GM18507 (cell line): ENCODE measurements around the gene IGFALS.

Source experiments
- DNase-seq: peaks from one replicate; pipeline ENCODE4 v3.0.0; 2011; ENCODE audit warnings: low read depth; ENCODE audit not compliant: insufficient read length; ENCODE audit errors: extremely low spot score
- FAIRE-seq: peaks from 2 replicates; lab custom pipeline; 2011; peaks lifted over from hg19 to GRCh38; lab: Jason Lieb, UNC

IGFALS gene

DNA sequence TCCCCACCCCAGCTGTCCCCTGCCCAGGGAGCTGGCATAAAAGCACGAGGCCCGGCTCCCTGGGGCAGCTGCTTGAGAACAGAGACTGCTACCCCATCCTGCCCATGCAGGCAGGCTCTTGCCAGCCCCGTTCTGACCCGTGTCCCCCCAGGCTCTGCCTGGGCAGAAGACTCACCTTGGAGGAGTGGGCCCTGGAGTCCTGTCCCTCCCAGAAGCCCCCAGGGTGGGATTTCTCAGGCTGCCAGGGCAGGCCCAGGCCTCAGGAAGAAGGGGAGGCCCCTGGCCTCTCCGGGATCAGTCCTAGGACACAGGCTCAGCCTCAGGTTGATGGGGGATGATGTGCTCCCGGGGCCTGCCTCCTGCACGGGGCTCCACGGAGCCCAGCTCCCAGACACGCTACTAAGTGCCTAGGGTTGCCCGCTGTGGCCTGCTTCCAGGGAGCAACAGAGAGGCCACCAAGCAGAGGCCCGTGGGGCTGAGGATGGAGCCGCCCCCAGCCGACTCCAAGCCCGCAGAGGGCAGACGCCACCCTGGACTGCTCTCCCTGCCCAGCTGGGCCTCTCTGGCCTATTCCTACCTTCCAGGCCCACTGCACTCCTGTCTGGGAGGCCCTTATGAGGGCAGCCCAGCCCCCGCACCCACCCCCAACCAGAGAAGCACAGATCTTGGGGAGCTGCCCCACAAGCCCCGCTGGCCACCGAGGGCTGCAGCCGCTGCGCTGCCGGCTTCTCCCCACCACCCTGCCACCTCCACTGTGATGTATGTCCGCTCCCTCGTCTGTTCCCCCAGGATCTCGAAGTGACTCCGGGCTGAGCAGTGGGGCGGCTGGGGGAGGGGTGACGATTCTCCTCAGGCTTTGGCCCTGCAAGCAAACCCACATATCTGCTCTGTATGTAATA lies 23.9 kb downstream of the IGFALS start:
- FAIRE-seq (no peak), DNase-seq (no peak)

DNA sequence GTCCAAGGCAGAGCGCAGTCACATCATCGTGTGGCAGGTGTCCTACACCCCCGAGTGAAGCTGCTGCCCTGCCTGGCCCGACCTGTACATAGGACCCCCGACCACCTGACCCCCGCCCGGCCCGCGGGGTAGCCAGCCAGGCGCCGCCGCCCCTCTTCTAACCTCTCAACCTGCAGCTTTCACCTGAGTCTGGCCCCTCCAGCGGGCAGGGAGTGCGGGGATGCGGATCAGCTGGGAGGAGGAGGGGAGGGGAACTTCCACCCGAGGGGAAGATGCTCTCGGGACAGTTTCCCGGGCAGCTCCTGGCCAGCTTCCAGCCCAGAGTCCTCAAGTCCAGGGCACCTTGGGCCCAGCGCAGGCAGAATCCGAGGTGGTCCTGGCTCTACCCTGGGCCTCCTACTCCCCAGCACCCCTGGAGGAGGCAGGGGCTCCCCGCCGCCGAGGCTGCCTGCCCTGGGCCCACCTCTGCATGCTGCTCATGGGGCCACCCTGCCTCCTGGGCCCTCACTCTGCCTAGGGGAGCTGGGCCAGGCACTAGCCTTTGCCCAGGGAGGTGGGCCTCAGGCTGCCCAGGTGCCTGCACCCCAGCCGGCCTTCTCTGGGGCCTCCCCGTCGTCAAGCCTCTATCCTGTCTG lies 24.6 kb downstream of the IGFALS start:
- DNase-seq (no peak), FAIRE-seq (no peak)

DNA sequence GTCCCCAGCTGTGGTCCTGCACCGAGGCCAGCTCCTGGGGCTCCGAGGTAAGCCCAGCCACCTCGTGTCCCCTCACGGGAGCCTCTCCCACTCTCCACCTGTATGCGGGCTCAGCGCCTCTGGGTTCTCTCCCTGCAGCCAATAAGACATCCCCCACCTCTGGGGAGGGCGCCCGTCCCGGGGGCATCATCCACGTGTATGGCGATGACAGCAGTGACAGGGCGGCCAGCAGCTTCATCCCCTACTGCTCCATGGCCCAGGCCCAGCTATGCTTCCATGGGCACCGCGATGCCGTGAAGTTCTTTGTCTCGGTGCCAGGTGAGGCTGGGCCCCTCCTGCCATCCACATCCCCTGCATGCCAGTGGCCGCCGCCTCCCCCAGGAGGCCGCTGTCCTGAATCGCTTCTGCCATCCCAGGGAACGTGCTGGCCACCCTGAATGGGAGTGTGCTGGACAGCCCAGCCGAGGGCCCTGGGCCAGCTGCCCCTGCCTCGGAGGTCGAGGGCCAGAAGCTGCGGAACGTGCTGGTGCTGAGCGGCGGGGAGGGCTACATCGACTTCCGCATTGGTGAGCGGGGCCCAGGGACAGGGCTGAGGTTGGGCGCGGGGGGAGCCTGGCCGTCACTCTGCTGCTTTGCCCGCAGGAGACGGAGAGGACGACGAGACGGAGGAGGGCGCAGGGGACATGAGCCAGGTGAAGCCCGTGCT lies 25.3 kb downstream of the IGFALS start:
- no peak for FAIRE-seq
- DNase-seq: no peak

DNA sequence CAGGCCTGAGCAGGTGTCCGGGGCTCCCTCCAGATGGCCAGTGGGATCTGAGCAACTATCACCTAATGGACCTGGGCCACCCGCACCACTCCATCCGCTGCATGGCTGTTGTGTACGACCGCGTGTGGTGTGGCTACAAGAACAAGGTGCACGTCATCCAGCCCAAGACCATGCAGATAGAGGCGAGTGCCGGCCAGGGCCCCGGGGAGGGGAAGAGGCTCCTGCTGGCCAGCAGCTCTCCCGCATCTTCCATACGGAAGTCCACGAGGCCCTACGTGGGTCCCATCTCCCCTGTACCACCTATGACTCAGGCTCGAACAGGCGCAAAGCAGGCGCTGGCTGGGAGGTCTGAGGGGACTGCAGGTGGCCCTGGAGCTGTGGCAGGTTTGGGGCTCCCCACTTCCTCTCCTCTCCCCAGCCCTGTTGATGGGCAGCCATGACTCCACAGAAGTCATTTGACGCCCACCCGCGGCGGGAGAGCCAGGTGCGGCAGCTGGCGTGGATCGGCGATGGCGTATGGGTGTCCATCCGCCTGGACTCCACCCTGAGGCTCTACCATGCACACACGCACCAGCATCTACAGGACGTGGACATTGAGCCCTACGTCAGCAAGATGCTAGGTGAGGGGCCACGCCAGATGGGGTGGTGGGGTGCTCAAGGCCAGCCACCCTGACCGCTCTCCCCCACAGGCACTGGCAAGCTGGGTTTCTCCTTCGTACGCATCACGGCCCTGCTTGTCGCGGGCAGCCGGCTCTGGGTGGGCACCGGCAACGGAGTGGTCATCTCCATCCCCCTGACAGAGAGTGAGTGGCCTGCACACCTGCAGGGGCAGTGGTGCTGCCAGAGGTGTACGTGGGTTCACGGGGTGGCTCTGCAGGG lies 26.1 kb downstream of the IGFALS start:
- FAIRE-seq: no peak
- DNase-seq: no peak

DNA sequence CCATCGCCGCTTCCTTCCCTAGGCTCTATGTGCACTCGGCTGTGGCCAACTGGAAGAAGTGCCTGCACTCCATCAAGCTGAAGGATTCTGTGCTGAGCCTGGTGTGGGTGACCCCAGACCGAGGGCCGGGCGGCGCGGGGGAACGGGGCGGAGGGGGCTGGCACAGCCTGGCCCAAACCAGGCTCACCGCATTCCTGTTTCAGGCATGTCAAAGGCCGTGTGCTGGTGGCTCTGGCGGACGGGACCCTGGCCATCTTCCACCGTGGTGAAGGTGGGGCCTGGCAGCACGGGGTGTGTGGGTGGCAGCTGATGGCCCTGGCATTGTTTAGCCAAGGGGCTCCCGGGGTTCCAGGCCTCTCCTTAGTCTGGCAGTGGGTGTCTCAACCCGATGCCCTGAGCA lies 26.8 kb downstream of the IGFALS start:
- FAIRE-seq: no peak
- DNase-seq: no peak

DNA sequence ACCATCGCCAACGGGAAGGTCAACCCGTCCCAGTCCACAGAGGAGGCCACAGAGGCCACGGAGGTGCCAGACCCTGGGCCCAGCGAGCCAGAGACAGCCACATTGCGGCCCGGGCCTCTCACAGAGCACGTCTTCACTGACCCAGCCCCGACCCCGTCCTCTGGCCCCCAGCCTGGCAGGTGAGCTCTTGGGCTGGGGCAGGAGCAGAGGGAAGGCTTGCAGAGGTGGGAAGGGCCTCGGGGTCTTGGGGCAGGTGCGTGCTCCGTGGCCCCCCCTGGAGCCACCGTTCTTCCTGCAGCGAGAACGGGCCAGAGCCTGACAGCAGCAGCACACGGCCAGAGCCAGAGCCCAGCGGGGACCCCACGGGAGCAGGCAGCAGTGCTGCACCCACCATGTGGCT lies 27.3 kb downstream of the IGFALS start:
- no peak for DNase-seq
- no peak for FAIRE-seq

DNA sequence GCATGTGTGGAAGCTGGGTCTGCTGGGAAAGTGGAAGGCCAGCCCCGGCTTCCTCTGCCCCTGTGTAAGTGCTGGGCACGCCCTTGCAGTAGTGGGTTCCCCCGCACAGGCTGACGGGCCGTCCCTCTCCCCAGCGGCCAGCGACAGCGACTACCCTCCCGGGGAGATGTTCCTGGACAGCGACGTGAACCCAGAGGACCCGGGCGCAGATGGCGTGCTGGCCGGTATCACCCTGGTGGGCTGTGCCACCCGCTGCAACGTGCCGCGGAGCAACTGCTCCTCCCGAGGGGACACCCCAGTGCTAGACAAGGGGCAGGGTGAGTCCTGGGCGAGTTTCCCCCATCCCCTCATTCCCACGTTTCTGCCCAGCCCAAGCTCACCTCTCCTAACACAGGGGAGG lies 27.7 kb downstream of the IGFALS start:
- DNase-seq: no peak
- no peak for FAIRE-seq

DNA sequence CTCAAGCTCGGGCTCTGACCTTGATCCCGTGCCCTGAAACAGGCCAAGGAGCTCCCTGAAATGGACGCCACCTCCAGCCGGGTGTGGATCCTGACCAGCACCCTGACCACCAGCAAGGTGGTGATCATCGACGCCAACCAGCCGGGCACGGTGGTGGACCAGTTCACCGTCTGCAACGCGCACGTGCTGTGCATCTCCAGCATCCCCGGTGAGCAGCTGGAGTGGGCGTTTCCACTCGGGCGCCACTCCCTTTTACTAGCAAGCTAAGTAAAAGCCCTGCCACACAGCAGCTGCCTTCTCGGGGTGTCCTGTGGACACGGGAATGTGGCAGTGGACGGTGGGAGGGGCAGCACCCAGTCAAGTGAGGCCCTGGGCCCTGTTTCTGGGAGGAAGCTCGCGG lies 28.5 kb downstream of the IGFALS start:
- DNase-seq (no peak), FAIRE-seq (no peak)

DNA sequence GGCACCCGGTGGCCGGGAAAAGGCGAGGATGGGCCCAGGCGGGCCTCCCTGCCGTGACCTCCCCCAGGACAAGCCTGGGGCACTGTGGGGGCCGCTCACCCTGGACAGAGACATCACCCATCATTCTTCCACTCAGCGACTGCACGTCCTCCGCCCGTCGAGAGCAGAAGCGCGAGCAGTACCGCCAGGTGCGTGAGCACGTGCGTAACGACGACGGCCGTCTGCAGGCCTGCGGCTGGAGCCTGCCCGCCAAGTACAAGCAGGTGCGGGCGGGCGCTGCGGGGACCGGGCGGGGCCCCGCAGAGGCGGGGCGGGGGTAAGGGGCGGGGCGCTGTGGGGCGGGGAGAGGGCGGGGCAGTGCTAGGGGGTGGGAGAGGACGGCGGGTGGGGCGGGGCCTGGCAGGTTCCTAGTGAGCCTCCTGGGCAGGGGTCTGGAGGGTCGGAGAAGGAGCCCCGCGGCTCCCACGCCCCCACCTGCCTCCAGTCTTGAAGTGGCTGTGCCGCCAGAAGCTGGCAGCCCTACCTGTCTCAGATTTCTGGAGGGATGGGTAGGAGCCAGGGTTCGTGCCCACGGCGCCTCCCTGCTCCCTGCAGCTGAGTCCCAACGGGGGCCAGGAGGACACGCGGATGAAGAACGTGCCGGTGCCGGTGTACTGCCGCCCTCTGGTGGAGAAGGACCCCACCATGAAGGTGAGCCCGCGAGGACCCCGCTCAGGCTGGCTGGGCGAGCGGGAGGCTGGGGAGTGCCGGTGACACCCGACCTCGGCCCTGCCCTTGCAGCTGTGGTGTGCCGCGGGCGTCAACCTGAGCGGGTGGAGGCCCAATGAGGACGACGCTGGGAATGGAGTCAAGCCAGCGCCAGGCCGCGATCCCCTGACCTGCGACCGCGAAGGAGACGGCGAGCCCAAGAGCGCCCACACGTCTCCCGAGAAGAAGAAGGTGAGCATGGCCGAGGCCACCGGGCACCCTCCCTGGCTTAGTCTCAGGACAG lies 29.7 kb downstream of the IGFALS start:
- no peak for DNase-seq

DNA sequence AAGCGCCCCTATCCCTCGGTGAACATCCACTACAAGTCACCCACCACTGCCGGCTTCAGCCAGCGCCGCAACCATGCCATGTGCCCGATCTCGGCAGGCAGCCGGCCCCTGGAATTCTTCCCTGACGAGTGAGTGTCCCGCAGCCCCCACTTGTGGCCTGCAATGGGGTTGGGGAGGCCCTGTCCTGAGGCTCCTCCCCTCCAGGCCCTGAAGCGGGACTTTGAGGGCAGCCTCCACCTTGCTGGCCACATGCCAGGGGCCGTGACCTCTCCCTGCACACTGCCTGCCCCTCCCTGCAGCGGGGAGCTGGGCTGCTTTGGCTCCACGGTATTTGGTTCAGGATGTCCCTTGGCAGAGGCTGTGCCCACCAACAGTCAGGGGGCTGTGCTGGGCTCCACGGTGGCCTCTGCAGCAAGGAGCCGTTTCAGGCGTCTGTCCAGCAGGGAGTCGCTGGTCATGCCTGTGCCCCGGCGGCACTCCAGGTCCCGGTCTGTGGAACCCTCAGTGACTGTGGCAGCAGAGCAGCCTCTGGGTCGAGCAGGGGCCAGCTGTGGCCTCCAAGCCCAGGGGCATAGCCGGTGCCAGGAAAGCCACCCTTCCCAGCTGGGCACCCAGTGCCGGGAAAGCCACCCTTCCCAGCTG lies 30.5 kb downstream of the IGFALS start:
- no peak for DNase-seq

More for the DNA sequence above, 29.7 kb downstream of the IGFALS start:
- no peak for FAIRE-seq

DNA sequence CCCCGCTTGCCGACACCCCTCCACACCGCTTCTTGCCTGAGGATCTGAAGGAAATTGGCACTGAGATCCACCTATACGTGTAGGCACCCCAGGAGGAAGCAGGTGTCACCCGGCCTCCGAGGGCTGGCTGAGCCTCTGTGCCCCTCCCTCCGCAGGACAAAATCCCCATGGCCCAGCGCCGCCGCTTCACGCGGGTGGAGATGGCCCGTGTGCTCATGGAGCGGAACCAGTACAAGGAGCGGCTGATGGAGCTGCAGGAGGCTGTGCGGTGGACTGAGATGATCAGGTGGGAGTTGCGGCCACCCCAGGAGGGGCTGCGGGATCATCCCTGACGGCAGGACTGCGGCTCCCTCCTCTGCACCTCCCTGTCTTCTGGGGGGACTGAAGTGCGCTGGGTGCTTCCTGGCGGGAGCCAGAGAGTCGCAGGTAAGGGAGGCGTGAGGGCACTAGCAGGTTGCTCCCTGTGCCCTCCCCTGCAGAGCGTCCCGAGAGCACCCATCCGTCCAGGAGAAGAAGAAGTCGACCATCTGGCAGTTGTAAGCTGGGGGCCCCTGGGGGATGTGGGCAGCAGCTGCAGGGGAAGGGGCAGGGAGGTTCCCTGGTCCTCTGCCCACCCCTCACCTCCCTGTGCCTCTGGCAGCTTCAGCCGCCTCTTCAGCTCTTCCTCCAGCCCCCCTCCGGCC lies 31.2 kb downstream of the IGFALS start:
- DNase-seq: no peak

More for the DNA sequence above, 30.5 kb downstream of the IGFALS start:
- no peak for FAIRE-seq

DNA sequence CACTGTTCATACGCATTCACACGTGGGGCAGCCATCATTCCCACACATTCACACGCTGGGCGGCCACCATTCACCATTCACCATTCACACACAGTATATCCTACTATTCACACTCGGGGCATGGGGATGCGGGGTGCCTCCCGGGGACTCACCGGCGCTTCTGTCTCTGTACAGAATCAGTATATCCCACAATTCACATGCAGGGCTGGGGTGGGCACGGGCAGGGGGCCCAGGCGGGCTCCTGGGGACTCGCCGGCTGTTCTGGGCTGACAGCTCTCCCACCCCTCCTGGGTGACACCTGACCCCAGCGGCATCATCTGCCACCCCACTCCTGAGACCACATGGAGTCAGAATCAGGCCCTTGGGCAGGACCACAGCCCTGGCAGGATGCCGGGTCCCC lies 31.8 kb downstream of the IGFALS start:
- DNase-seq (no peak), FAIRE-seq (no peak)

More for the DNA sequence above, 31.2 kb downstream of the IGFALS start:
- no peak for FAIRE-seq

DNA sequence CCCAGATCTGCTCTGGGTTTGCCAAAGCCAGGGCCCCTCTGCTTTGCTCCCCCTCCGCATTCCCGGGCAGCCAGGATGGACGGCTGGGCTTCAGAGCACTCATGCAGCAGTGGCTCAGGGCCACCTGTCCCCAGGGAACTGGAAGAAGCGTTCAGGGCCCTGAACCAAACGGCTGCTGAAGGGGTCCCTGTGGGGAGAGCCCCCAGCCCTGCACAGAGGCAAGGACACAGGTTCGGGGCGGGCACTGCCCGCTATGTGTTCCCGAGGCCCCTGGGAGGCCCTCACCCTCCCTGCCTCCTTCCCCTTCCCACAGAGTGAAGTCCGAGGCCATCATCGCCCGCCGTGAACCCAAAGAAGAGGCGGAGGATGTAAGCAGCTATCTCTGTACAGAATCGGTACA lies 32.6 kb downstream of the IGFALS start:
- FAIRE-seq (no peak), DNase-seq (no peak)

DNA sequence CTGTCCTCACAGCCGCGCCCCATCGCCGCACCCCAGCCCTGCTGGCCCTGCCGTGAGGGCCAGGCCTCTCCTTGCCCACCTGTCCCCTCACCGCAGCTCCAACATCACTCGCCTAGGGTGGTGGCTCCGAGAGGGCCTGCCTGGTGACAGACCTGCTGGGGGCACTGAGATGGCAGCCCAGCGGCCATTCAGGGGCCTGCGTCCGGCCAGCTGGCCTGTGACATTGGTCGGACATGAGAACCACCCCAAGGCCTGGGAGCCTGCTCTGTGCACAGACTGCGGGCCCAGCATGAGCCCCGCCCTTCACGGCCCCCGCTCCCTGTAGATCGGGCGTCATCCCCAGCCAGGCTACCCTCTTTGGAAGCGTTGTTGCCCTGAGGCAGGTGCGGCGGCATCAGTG lies 34.0 kb downstream of the IGFALS start:
- DNase-seq (no peak), FAIRE-seq (no peak)

DNA sequence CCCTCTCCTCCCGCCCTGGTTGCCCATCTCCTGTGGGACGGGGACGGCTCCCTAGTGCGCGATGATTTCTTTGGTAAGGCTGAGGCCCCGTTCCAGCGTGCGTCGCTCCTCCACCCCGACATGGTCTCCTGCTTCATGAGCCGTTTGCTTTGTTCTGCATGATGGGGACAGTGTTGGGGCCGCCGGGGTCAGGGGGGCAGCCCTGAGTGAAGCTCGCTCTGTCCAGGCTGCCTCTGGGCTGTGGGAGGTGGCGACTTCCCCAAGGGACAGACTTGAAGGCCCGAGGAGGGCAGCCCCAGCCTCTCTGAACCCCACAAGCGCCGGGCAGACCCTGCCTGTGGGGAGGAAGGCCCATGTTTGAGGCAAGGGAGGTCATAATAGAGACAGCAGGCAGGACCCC lies 34.6 kb downstream of the IGFALS start:
- DNase-seq: no peak
- no peak for FAIRE-seq

DNA sequence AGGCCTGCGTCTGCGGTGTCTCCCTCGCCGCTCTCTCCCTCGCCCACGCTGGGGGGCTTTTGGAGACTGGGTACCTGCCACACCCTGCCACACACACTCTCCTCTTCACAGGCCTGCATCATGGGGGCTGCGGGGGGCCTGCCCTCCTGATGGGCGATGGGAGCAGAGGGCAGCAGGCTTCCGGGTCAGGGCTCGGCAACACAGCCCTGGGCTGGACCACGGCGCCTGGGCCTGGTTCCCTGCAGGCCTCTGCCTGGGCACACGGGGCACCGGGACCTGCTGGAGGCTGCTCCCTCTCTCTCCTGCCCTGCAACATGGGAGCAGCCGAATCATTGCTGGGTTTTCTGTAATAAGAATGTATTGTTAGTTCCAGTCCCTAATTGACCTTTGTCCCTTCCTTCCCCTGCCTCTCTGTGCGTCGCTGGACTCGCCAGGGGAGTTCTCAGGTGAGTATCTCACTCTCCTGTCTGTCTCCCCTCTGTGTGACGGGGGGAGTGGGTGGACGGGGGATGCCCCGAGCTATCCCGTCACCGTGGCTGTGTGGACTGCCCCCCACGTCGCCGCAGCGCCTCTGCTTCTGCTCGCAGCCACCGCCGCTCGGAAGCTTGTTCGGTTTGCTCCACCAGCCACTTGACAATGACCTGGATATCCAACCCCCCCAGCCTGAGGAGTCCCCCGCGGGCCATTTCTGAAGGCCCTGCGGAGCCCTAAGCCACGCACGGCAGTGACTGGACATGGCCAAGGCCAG lies 35.6 kb downstream of the IGFALS start:
- DNase-seq (no peak), FAIRE-seq (no peak)

DNA sequence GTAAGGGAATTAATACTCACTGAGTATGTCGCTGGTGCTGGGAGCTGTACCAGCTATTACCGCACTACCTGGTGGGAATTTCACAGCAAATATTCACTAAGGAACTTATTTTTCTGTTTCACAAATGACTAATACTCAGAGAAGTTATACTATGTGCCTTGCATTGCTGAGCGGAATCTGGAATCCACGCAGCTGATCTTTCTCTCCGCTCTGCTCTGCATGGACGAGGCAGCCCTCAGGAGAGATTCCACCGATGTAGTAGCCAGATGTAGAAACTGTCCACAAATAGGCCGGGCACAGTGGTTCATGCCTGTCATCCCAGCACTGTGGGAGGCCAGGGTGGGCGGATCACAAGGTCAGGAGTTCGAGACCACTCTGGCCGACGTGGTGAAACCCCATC lies 39.3 kb downstream of the IGFALS start:
- no peak for FAIRE-seq

More for the DNA sequence above, 39.3 kb downstream of the IGFALS start:
- no peak for DNase-seq
